Transverse colon (tissue), 4 donors: ENCODE measurements around the gene PTPRZ1. TPM values are rescaled to one million over a fixed set of nuclear protein-coding genes. Genes with fewer than 3 reads are reported as not detected.

Experiments
- DNase-seq: peaks from one replicate; pipeline ENCODE4 v3.0.0-alpha.2; 2019
- H3K27ac ChIP-seq, 4 donors: fragments of 200-600 bp; sonication (generic); 2 replicates each; pipeline ENCODE4 v1.5.1; 2016 to 2018; ENCODE audit warnings: inconsistent platforms in 4 of 4
- H3K27me3 ChIP-seq: fragments of 200-600 bp; sonication (generic); 2 replicates; pipeline ENCODE4 v1.5.1; 2017; ENCODE audit warnings: inconsistent platforms
- H3K36me3 ChIP-seq, 4 donors: fragments of 200-600 bp; sonication (generic); 2 replicates each; pipeline ENCODE4 v1.5.1; 2017 to 2019; ENCODE audit warnings: inconsistent platforms in 4 of 4
- H3K4me1 ChIP-seq, 4 donors: fragments of 200-600 bp; sonication (generic); 2 replicates each; pipeline ENCODE4 v1.5.1; 2017 to 2020; ENCODE audit warnings: inconsistent platforms in 4 of 4
- H3K4me3 ChIP-seq, 4 donors: fragments of 200-600 bp; sonication (generic); 1 replicate in 1 of 4; 2 replicates in 3 of 4; pipeline versions ENCODE4 v1.5.1 to v1.6.1; 2017 to 2019; ENCODE audit warnings: inconsistent platforms in 4 of 4
- H3K9me3 ChIP-seq, 2 donors: fragments of 200-600 bp; sonication (generic); 2 replicates each; pipeline ENCODE4 v1.5.1; 2017 to 2019; ENCODE audit warnings: inconsistent platforms in 2 of 2
- CTCF ChIP-seq, 5 experiments: fragments of 200-600 bp in 3 of 5; fragments of 450-650 bp in 2 of 5; sonication (generic) in 3 of 5; IDR thresholded peaks; 1 replicate in 2 of 5; 2 replicates in 3 of 5; pipeline ENCODE4 v1.5.1; 2016 to 2017; ENCODE audit warnings: antibody characterized with exemption in 5 of 5, inconsistent platforms in 3 of 5, mild to moderate bottlenecking in 2 of 5, moderate library complexity in 1 of 5
- EP300 ChIP-seq: sonication (generic); formaldehyde crosslinking; IDR thresholded peaks from one replicate; pipeline ENCODE4 v1.6.1; 2017; ENCODE audit warnings: antibody characterized with exemption, low read depth
- POLR2A ChIP-seq: fragments of 450-650 bp; IDR thresholded peaks from one replicate; pipeline ENCODE4 v1.6.1; 2016; ENCODE audit warnings: antibody characterized with exemption, mild to moderate bottlenecking, moderate library complexity
- POLR2AphosphoS5 ChIP-seq, 3 donors: sonication (generic); formaldehyde crosslinking; IDR thresholded peaks; one replicate each; pipeline ENCODE4 v1.6.1; 2016; ENCODE audit warnings: antibody characterized with exemption in 3 of 3
- WGBS, 2 donors: methylation state at CpG; one replicate each; pipeline ENCODE4 v1.1.5; 2018; ENCODE audit warnings: low coverage in 1 of 2; 5-methylcytosine and 5-hydroxymethylcytosine counted together
- in situ Hi-C, 4 donors: fragments of 200-750 bp; cut with MboI; loops; one replicate each; pipeline versions ENCODE4 v1.15.0 to v1.15.1; 2017; ENCODE audit warnings: low sequenced_read_pairs in 3 of 4, low pct_ligation_motif_present in 1 of 4, low pct_unique_long_range_greater_than_20kb in 1 of 4
- intact Hi-C: fragments of 100-400 bp; cut with DNase I; formaldehyde crosslinking; loops from one replicate; pipeline ENCODE4 v1.15.1; 2023; ENCODE audit warnings: low total_unique reads
- total RNA-seq, 4 donors: library from RNA; depleted of rRNA; stranded (reverse); fragments of >200 nt; gene quantifications; one replicate each; pipeline ENCODE4 v1.1.0, GENCODE V29; 2016

Gene PTPRZ1
- total RNA-seq, 4 donors from 2014 or later: 0.37 to 2.4 (median 2.0) TPM

GRCh38 chr7:122070834-122071233 lies 197.9 kb downstream of the PTPRZ1 start:
- Histone ChIP-seq H3K36me3 (peaks cover 0 to 8% (median 0%) of the 10 kb centered on the region in 4 donors), H3K27me3 (no peaks in the 10 kb centered on the region), H3K27ac (no peak overlapping the region), H3K4me3 (no peak overlapping the region), H3K9me3 (no peaks in the 10 kb centered on the region), H3K4me1 (no peaks in the 10 kb centered on the region)
- TF ChIP-seq POLR2AphosphoS5 (IDR thresholded peaks at IDR 0.05) (no peak), CTCF (IDR thresholded peaks at IDR 0.05) (no peak), POLR2A (no peak), EP300 (no peak)
- intact Hi-C loops: no loop called here
- 84 to 96% methylated on average over 3 of the region's 3 CpGs for WGBS, 2 donors
- DNase-seq: no peak
- in situ Hi-C loops: no loop called here

GRCh38 chr7:122072272-122072671 lies 199.3 kb downstream of the PTPRZ1 start:
- Histone ChIP-seq H3K9me3 (no peaks in the 10 kb centered on the region), H3K27me3 (no peaks in the 10 kb centered on the region), H3K36me3 (peaks cover 0 to 8% (median 0%) of the 10 kb centered on the region in 4 donors), H3K27ac (no peak overlapping the region), H3K4me1 (no peaks in the 10 kb centered on the region), H3K4me3 (no peak overlapping the region)
- no peak for TF ChIP-seq EP300
- no peak for TF ChIP-seq POLR2A
- no peak for TF ChIP-seq CTCF (IDR thresholded peaks at IDR 0.05)
- no peak for TF ChIP-seq POLR2AphosphoS5 (IDR thresholded peaks at IDR 0.05)
- 60 to 78% methylated on average over 1 to 2 of the region's 2 CpGs for WGBS, 2 donors
- in situ Hi-C loops: no loop called here
- DNase-seq: no peak
- intact Hi-C loops: no loop called here

DNA sequence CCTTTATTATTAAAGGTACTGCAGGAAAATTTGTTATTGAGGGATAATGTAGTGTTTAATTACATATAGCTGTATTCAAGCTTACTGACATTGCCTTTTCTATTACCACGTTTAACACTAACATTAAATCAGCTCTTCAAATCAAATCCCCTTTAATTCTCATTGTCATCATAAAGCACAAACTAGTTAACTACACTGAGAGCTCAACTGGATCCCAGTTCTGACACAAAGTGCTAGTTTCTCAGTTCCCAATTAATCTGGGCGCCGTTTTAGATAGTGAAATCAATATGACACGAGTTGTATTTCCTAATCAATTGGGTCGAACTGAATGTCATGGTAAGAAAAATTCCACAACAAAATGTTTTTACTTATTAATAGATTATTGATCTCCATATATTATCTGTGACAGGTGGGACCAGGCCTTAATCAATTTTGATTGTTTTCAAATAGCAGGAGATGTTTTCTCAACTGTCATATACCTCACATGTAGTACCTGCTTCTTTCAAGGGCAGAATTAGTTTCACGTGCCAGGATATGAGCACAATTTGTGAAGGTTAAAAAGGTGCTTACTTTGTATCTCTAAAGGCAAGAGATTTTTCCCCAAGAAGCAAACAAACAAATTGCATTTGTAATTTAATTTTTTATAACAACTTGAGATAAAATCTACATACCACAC lies 200.1 kb downstream of the PTPRZ1 start:
- 80 to 85% methylated on average over 6 of the region's 6 CpGs for WGBS, 2 donors
- Histone ChIP-seq H3K36me3 (peaks cover 0 to 8% (median 0%) of the 10 kb centered on the region in 4 donors), H3K4me1 (no peaks in the 10 kb centered on the region), H3K27me3 (no peaks in the 10 kb centered on the region), H3K4me3 (no peak overlapping the region), H3K9me3 (no peaks in the 10 kb centered on the region), H3K27ac (no peak overlapping the region)
- DNase-seq: no peak
- in situ Hi-C loops (no loop called here), intact Hi-C loops (no loop called here)
- no peak for TF ChIP-seq POLR2A
- no peak for TF ChIP-seq EP300
- no peak for TF ChIP-seq CTCF (IDR thresholded peaks at IDR 0.05)
- no peak for TF ChIP-seq POLR2AphosphoS5 (IDR thresholded peaks at IDR 0.05)

- no peak overlapping the region for H3K4me3 ChIP-seq
- no peaks in the 10 kb centered on the region for H3K9me3 ChIP-seq
- 58 to 68% methylated on average over 3 of the region's 3 CpGs for WGBS, 2 donors
- in situ Hi-C loops: no loop called here
- no peak for DNase-seq
- H3K4me1 ChIP-seq: no peaks in the 10 kb centered on the region
- TF ChIP-seq POLR2AphosphoS5 (IDR thresholded peaks at IDR 0.05) (no peak), CTCF (IDR thresholded peaks at IDR 0.05) (no peak)
- intact Hi-C loops: no loop called here
- H3K27me3 ChIP-seq: no peaks in the 10 kb centered on the region
- H3K36me3 ChIP-seq: peaks cover 0 to 8% (median 0%) of the 10 kb centered on the region in 4 donors
- H3K27ac ChIP-seq: no peak overlapping the region
Observed at GRCh38 chr7:122073635-122074034, 200.7 kb downstream of the PTPRZ1 start.
